Bronchial epithelial cell (primary cell): Measurements from ENCODE around the gene TFCP2. TPM values are rescaled to one million over a fixed set of nuclear protein-coding genes. Genes with fewer than 3 reads are reported as not detected.

Source experiments
- DNase-seq: peaks from one replicate; pipeline ENCODE4 v3.0.0-alpha.2; 2010; ENCODE audit warnings: low read depth
- FAIRE-seq: peaks from 2 replicates; lab custom pipeline; 2011; peaks lifted over from hg19 to GRCh38; lab: Jason Lieb, UNC
- H3K27me3 ChIP-seq: 2 replicates; pipeline ENCODE4 v1.5.1; 2011; ENCODE audit warnings: low read length; ENCODE audit not compliant: control insufficient read depth, insufficient read depth
- H3K36me3 ChIP-seq: 2 replicates; pipeline ENCODE4 v1.5.1; 2011; ENCODE audit warnings: low read length; ENCODE audit not compliant: control insufficient read depth, insufficient read depth
- H3K4me3 ChIP-seq: 2 replicates; pipeline ENCODE4 v1.5.1; 2011; ENCODE audit warnings: mild to moderate bottlenecking, low read depth, low read length, control low read depth
- total RNA-seq: library from RNA; depleted of rRNA; stranded (reverse); fragments of >200 nt; gene quantifications from 2 replicates; pipeline ENCODE4 v1.2.1, GENCODE V29; 2014
- TF ChIP-seq, protein P1 (sequence below): IDR thresholded peaks from 2 replicates; pipeline ENCODE4 v1.5.1; 2011; ENCODE audit warnings: mild to moderate bottlenecking, moderate library complexity, low read length, control low read depth, inconsistent platforms; ENCODE audit not compliant: insufficient read depth, severe bottlenecking

Gene TFCP2
- total RNA-seq, 1 donor from 2014 or later: 7.1 TPM

DNA sequence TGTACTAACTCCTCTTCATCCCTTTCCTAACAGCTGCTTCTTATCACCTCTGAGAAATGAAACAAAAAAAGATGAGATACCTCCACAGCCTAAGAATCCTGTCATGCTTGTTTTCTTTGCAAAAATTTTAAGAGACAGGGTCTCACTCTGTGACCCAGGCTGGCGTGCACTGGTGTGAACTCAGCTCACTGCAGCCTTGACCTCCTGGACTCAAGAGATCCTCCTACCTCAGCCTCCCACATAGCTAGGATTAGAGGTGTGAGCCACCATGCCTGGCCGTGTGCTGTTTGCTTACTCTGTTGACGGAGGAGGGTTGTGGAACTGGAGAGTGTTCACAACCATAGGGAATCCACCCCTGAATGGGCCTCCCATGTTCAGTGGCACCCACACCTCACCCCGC, 105.7 kb downstream of the TFCP2 start:
- no peak for DNase-seq
- Histone ChIP-seq H3K36me3 (peaks cover 30% of the 10 kb centered on the region), H3K27me3 (no peaks in the 10 kb centered on the region), H3K4me3 (no peak overlapping the region)
- no peak for FAIRE-seq
- TF ChIP-seq, protein P1, sequence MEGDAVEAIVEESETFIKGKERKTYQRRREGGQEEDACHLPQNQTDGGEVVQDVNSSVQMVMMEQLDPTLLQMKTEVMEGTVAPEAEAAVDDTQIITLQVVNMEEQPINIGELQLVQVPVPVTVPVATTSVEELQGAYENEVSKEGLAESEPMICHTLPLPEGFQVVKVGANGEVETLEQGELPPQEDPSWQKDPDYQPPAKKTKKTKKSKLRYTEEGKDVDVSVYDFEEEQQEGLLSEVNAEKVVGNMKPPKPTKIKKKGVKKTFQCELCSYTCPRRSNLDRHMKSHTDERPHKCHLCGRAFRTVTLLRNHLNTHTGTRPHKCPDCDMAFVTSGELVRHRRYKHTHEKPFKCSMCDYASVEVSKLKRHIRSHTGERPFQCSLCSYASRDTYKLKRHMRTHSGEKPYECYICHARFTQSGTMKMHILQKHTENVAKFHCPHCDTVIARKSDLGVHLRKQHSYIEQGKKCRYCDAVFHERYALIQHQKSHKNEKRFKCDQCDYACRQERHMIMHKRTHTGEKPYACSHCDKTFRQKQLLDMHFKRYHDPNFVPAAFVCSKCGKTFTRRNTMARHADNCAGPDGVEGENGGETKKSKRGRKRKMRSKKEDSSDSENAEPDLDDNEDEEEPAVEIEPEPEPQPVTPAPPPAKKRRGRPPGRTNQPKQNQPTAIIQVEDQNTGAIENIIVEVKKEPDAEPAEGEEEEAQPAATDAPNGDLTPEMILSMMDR: no peak

DNA sequence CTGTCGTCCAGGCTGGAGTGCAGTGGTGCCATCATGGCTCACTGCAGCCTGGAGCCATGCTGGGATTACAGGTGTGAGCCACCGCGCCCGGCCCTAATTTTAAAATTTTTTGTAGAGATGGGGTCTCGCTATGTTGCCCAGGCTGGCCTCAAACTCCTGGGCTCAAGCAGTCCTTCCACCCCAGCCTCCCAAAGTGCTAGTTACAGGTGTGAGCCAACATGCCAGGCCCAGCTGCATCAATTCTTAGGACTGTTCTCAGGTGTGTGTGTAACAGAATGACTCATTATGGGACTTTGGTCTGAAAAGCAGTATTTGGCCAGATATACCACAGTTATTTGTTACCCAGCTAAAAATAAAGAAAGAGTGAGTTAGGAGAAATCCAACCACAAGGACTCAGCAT, 107.4 kb downstream of the TFCP2 start:
- no peak overlapping the region for H3K4me3 ChIP-seq
- TF ChIP-seq, protein P1: no peak
- DNase-seq: no peak
- peaks cover 29% of the 10 kb centered on the region for H3K36me3 ChIP-seq
- no peak for FAIRE-seq
- no peaks in the 10 kb centered on the region for H3K27me3 ChIP-seq

DNA sequence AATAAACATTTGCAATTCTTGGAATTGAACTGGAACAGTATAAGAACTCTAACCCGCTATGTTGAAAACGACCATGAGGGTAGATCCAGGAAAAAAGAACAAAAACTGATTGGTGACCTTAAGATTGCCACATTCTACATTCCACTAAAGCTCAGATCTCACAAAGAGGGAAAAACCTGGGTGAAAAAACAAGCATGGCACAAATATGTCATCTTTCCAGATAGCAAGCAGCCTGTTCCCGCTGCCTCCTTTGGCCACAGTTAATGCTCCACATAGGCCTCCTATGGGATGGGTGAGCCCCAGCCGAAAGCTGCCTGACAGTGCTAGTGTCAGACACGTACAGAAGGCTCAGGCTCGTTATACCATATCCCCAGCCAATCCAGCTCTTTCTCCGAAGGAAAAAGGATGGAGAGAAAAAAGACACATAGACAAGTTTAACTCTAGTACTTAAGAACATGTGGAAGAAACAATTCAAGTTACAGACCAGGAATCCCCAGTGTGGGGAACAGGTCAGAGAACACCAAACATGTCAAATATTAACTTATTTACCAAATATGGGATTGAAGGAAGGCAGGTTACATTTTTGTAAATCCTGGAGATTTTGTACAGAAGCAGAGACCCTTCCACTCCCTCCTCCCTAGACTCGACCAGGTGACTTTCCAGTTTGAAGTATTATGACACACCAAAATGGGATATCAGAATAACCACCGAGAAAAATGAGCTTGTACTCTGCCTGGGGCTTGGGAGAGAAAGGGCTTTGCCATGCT, 110.1 kb downstream of the TFCP2 start:
- Histone ChIP-seq H3K36me3 (peaks cover 32% of the 10 kb centered on the region), H3K27me3 (no peaks in the 10 kb centered on the region), H3K4me3 (no peak overlapping the region)
- TF ChIP-seq, protein P1: no peak
- DNase-seq: no peak
- FAIRE-seq: no peak

DNA sequence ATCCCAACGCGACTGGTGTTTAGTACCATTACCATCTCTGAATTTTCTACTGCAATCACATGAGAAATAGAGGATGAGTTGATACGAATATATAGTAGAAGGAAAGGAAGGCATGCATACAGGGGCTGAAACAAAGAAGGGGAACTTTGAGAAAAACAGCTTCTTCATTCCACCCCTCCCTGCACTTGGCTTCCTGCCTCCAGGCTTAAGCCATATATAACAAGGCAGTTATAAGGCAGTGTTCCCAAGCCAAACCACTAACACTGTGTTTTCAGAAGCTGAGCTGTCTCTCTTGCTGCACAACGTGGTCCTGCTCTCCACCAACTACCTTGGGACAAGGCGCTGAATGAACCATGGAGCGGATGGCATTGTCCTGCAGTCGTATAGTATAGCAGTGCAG, 113.8 kb downstream of the TFCP2 start:
- TF ChIP-seq, protein P1: no peak
- DNase-seq: no peak
- no peak for FAIRE-seq
- no peaks in the 10 kb centered on the region for H3K27me3 ChIP-seq
- H3K4me3 ChIP-seq: no peak overlapping the region
- H3K36me3 ChIP-seq: peaks cover 19% of the 10 kb centered on the region

DNA sequence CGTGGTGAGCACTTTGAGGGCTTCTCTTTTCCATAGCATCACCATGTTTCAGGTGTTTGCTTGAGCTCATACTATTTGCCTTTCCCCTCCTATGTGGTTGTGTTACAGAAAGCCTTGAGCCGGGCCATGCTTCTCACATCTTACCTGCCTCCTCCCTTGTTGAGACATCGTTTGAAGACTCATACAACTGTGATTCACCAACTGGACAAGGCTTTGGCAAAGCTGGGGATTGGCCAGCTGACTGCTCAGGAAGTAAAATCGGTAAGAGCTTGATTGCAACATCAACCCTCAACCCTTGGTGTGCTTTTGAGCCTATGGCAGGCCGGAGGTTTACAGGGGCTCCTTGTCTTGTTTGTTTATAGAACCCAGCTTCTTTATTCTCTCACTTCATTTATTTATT, 116.7 kb downstream of the TFCP2 start:
- peak; percentile 62 for FAIRE-seq
- peak; percentile 95 for DNase-seq
- no peak overlapping the region for H3K4me3 ChIP-seq
- H3K27me3 ChIP-seq: no peaks in the 10 kb centered on the region
- TF ChIP-seq, protein P1: no peak
- H3K36me3 ChIP-seq: peaks cover 16% of the 10 kb centered on the region
